Upper lobe of left lung (tissue), 4 donors: ENCODE measurements around the gene RASSF1.

Experiments
- CTCF ChIP-seq, 6 experiments: fragments of 450-650 bp in 4 of 6; fragments of 200-600 bp in 2 of 6; sonication (generic) in 2 of 6; IDR thresholded peaks; one replicate each; pipeline ENCODE4 v1.5.1; 2016 to 2019; ENCODE audit warnings: antibody characterized with exemption in 6 of 6
- EP300 ChIP-seq, 4 donors: sonication (generic); formaldehyde crosslinking; IDR thresholded peaks; one replicate each; pipeline ENCODE4 v1.5.1; 2017; ENCODE audit warnings: antibody characterized with exemption in 4 of 4, control low read depth in 2 of 4
- POLR2A ChIP-seq, 4 donors: fragments of 450-650 bp; IDR thresholded peaks; one replicate each; pipeline ENCODE4 v1.5.1; 2016 to 2017; ENCODE audit warnings: antibody characterized with exemption in 4 of 4, mild to moderate bottlenecking in 2 of 4
- POLR2AphosphoS5 ChIP-seq, 2 donors: sonication (generic); formaldehyde crosslinking; IDR thresholded peaks; one replicate each; pipeline ENCODE4 v1.5.1; 2017; ENCODE audit warnings: antibody characterized with exemption in 2 of 2

- TF ChIP-seq CTCF (IDR thresholded peaks at IDR 0.05), result no peak
- TF ChIP-seq EP300 (IDR thresholded peaks at IDR 0.05), result no peak
- no peak for TF ChIP-seq POLR2A (IDR thresholded peaks at IDR 0.05)
- TF ChIP-seq POLR2AphosphoS5 (IDR thresholded peaks at IDR 0.05), result no peak
Observed at GRCh38 chr3:50297896-50298725, 42.5 kb downstream of the RASSF1 start.
